Activated CD4-positive, alpha-beta memory T cell treated with anti-CD3 and anti-CD28 coated beads for 36 hours (primary cell): ENCODE measurements around the gene UBE2F. TPM values are rescaled to one million over a fixed set of nuclear protein-coding genes. Genes with fewer than 3 reads are reported as not detected.

ENCODE experiments used
- CTCF ChIA-PET: fragments of 350-600 bp; sonication (Branson Sonifier 250); formaldehyde crosslinking; loops from one replicate; lab custom pipeline; 2021; ENCODE audit warnings: antibody characterized with exemption, inconsistent platforms; lab: Charles Lee
- POLR2A ChIA-PET: fragments of 350-600 bp; sonication (Branson Sonifier 250); formaldehyde crosslinking; loops from one replicate; lab custom pipeline; 2021; ENCODE audit warnings: antibody characterized with exemption; lab: Charles Lee
- DNase-seq: peaks from one replicate; pipeline ENCODE4 v3.0.0-alpha.2; 2020
- H3K27ac Mint-ChIP-seq: one replicate; pipeline ENCODE4 v1.8.0; 2021; ENCODE audit warnings: mixed read lengths
- H3K27me3 Mint-ChIP-seq: one replicate; pipeline ENCODE4 v1.8.0; 2021; ENCODE audit warnings: mixed read lengths
- H3K36me3 Mint-ChIP-seq: one replicate; pipeline ENCODE4 v1.8.0; 2021; ENCODE audit warnings: mixed read lengths
- H3K4me1 Mint-ChIP-seq: one replicate; pipeline ENCODE4 v1.8.0; 2021; ENCODE audit warnings: low read depth, mixed read lengths
- H3K4me3 Mint-ChIP-seq: one replicate; pipeline ENCODE4 v1.8.0; 2021; ENCODE audit warnings: mild to moderate bottlenecking, mixed read lengths
- H3K9me3 Mint-ChIP-seq: one replicate; pipeline ENCODE4 v1.8.0; 2021; ENCODE audit warnings: mixed read lengths
- intact Hi-C: fragments of 100-400 bp; cut with micrococcal nuclease; formaldehyde crosslinking; loops from one replicate; pipeline ENCODE4 v1.15.1; 2023
- total RNA-seq, 2 experiments: library from RNA; stranded (reverse); gene quantifications; one replicate each; pipeline ENCODE4 v1.2.3, GENCODE V29; 2021

The UBE2F gene
- total RNA-seq, 2 experiments from 2014 or later: 50.7 to 52.9 TPM

DNA sequence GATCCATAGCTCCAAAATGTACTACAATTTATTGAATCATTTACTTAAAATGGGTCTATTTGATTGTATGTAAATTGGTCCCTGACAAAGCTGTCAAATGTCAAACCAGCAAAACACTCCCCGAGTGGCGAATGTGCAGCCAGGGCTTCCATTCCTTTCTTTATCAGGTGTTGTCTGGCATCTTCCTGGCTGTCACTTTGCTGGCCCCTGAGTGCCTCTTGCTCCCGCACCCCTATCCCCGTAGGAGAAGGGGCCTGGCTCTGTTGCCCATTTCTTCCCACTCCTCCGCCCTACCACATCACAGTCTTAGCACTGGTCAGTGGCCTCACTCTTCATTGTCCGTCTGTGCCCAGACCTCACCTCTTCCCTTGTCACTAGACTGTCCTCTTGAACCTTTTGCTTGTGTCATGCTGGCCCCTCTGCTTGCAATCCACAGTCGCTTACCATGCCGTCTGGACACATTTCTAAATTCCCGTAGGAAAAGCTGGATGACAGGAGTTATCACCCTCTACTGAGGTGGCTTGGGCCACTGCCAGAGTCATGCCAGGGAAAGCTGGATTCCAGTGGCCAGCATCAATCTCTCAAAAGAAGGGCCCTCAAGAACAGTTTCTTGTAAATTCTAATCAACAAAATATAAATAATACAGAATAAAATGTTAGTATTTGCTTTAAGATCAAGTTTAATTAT lies 15.4 kb downstream of the UBE2F start:
- Mint-ChIP-seq H3K4me1 (peaks cover 53% of the 10 kb centered on the region), H3K36me3 (peaks cover 15% of the 10 kb centered on the region), H3K9me3 (no peaks in the 10 kb centered on the region), H3K27me3 (no peaks in the 10 kb centered on the region), H3K27ac (no peak overlapping the region), H3K4me3 (no peak overlapping the region)
- DNase-seq: no peak
- intact Hi-C loops: no loop called here
- CTCF ChIA-PET: no interaction called here
- POLR2A ChIA-PET: no interaction called here

DNA sequence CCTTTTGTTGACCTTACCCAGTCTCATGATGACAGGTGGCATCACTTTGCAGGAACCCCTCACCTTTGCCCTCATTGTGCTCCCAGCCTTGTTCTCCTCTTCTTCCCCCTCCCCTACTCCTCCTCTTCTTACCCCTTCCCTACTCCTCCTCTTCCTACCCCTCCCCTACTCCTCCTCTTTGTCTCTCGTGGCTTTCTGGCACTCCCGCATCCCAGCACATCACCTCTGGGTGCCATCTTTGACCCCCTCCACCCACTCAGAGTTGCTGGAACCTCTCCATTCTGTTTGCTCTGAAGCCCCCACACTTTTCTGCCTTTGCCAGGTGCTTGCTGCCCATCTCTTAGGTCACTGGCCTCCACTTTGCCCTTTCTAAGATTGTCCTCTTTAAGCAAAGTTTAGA lies 17.1 kb downstream of the UBE2F start:
- intact Hi-C loops: no loop called here
- Mint-ChIP-seq H3K4me3 (no peak overlapping the region), H3K4me1 (peaks cover 42% of the 10 kb centered on the region), H3K27ac (no peak overlapping the region), H3K27me3 (no peaks in the 10 kb centered on the region), H3K9me3 (no peaks in the 10 kb centered on the region), H3K36me3 (peaks cover 21% of the 10 kb centered on the region)
- ChIA-PET POLR2A (no interaction called here), CTCF (no interaction called here)
- DNase-seq: no peak

DNA sequence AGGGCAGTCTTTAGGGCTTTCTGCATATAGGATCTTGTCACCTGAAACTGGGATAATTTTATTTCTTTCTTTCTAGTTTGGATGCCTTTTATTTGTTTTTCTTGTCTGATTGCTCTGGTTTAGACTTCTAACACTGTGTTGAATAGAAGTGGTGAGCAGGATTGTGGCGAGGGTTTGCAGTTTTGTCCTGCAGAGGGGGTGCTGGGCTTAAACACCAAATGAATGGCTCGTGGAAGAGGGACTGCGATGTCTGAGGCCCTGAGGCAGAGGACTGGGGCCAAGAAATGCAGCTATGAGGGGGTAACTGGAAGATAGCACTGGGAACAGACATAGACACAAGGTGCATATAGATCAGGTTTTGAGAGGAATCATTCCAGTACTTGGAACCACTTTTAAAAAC lies 20.5 kb downstream of the UBE2F start:
- H3K4me1 Mint-ChIP-seq: peaks cover 16% of the 10 kb centered on the region
- H3K9me3 Mint-ChIP-seq: no peaks in the 10 kb centered on the region
- peaks cover 24% of the 10 kb centered on the region for H3K36me3 Mint-ChIP-seq
- no peak overlapping the region for H3K4me3 Mint-ChIP-seq
- no peaks in the 10 kb centered on the region for H3K27me3 Mint-ChIP-seq
- POLR2A ChIA-PET: no interaction called here
- no peak overlapping the region for H3K27ac Mint-ChIP-seq
- DNase-seq: peak; percentile 33
- intact Hi-C loops: no loop called here
- CTCF ChIA-PET: no interaction called here

DNA sequence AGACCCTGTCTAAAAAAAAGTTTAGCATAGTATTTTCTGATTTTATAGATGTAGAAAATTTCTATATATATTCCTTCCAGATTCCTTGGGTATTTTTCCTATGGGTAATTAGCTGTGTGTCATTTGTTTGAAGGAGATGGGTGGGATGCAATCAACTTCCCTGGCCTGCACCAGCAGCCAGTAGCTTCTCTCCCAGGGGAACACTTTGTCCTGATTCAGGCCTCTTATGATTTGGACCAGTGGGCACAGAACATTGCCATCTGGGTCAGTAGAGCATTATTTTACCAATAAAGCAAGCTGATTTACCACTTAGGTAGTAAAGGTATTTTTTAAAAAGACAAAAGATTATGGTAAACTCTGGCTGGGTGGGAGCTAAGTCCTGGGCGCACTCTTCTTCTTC lies 26.9 kb downstream of the UBE2F start:
- intact Hi-C loops: no loop called here
- no peak overlapping the region for H3K27ac Mint-ChIP-seq
- ChIA-PET POLR2A (interaction anchor here (0.6 kb wide), 1 partner anchor 175 kb away, joined by 4 read pairs; no protein-coding TSS in a partner anchor), CTCF (no interaction called here)
- no peaks in the 10 kb centered on the region for H3K9me3 Mint-ChIP-seq
- peaks cover 28% of the 10 kb centered on the region for H3K4me1 Mint-ChIP-seq
- H3K36me3 Mint-ChIP-seq: peaks cover 25% of the 10 kb centered on the region
- H3K4me3 Mint-ChIP-seq: no peak overlapping the region
- H3K27me3 Mint-ChIP-seq: no peaks in the 10 kb centered on the region
- DNase-seq: no peak

DNA sequence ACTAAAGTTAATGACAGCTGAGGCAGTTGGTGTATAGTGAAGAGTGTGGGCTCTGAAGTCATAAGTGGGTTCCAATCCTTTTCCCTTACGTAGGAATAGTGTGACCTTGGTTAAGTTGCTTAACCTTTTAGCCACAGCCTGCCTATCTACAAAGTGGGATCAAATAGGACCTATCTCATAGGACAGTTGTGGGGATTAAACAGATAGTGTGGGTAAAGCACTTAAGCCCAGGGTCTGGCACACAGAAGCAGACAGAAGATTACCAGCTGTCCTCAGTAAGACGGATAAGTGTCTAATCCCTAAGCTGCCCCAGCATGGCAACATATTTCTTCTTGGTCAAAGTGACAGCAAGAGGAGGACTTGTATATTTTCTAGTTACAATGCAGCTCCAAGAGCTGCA lies 28.2 kb downstream of the UBE2F start:
- CTCF ChIA-PET: interaction anchor here (0.9 kb wide), 1 partner anchor 72 kb away, joined by 3 read pairs; no protein-coding TSS in a partner anchor
- Mint-ChIP-seq H3K4me3 (no peak overlapping the region), H3K4me1 (peaks cover 39% of the 10 kb centered on the region), H3K9me3 (peaks cover 3% of the 10 kb centered on the region), H3K27ac (peak overlapping the region; percentile 16), H3K27me3 (no peaks in the 10 kb centered on the region), H3K36me3 (peaks cover 28% of the 10 kb centered on the region)
- no peak for DNase-seq
- POLR2A ChIA-PET: interaction anchor here (0.6 kb wide), 1 partner anchor 23 kb away, joined by 3 read pairs; no protein-coding TSS in a partner anchor
- intact Hi-C loops: loop anchor here (5.0 kb wide), 3 partner anchors 178 to 568 kb away; no protein-coding TSS in a partner anchor

DNA sequence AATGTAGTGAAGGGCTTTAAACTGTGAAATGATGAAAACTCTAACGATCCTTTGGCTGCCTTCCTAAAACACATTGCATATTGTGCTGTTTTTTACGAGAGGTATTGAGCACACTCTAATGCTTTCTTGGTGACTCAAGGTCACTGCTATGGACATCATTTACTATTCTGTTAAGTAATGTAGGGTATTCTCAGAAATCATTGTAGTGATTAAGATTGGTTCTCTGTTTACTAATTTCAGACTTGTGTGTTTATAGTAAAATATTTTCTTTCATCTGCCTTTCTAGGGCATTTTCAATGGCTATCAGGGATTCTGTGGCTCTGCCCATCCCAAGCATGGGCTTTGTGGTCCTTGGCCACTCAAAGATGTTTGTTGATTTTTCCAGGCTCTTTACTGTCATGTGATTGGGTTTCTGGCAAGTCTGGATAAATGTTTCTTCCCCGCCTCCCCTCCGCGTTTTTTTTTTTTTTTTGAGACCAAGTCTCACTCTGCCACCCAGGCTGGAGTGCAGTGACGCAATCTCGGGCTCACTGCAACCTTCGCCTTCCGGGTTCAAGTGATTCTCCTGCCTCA lies 29.3 kb downstream of the UBE2F start:
- POLR2A ChIA-PET: no interaction called here
- Mint-ChIP-seq H3K36me3 (peaks cover 31% of the 10 kb centered on the region), H3K27ac (peak overlapping the region; percentile 74), H3K4me3 (no peak overlapping the region), H3K9me3 (peaks cover 3% of the 10 kb centered on the region), H3K27me3 (no peaks in the 10 kb centered on the region), H3K4me1 (peaks cover 42% of the 10 kb centered on the region)
- CTCF ChIA-PET: interaction anchor here (0.9 kb wide), 1 partner anchor 73 kb away, joined by 3 read pairs; no protein-coding TSS in a partner anchor
- intact Hi-C loops: loop anchor here (5.0 kb wide), 3 partner anchors 179 to 569 kb away; no protein-coding TSS in a partner anchor
- DNase-seq: no peak

DNA sequence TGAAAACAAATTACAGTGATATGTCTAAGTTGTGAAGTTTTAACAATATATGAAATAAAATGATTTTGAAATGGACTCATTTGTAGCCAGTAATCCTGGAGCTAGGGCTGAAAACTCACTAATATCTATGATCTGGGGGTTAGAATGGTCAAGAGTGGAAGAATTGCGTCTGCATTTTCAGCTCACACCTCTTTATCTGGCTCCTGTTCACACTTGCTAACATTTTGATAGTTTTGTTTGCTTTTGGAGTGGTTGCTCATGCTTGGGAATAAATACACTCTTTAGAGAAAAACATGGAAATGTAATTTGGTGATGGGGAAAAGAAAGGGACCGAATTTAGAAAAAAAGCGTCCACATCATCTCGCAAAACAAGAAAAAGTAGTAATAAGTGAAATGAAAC lies 30.7 kb downstream of the UBE2F start:
- H3K36me3 Mint-ChIP-seq: peaks cover 24% of the 10 kb centered on the region
- DNase-seq: no peak
- ChIA-PET POLR2A (interaction anchor here (2.1 kb wide), 1 partner anchor 63 kb away, joined by 11 read pairs; the partner anchor contains the start of gene SCLY), CTCF (interaction anchor here (0.6 to 2.3 kb wide), 4 partner anchors 29 to 325 kb away, joined by 3 to 9 read pairs (median 4); no protein-coding TSS in a partner anchor)
- H3K27me3 Mint-ChIP-seq: no peaks in the 10 kb centered on the region
- H3K27ac Mint-ChIP-seq: peak overlapping the region; percentile 93
- H3K4me3 Mint-ChIP-seq: no peak overlapping the region
- H3K4me1 Mint-ChIP-seq: peaks cover 48% of the 10 kb centered on the region
- intact Hi-C loops: loop anchor here (5.0 kb wide), 3 partner anchors 180 to 570 kb away; no protein-coding TSS in a partner anchor
- peaks cover 3% of the 10 kb centered on the region for H3K9me3 Mint-ChIP-seq

DNA sequence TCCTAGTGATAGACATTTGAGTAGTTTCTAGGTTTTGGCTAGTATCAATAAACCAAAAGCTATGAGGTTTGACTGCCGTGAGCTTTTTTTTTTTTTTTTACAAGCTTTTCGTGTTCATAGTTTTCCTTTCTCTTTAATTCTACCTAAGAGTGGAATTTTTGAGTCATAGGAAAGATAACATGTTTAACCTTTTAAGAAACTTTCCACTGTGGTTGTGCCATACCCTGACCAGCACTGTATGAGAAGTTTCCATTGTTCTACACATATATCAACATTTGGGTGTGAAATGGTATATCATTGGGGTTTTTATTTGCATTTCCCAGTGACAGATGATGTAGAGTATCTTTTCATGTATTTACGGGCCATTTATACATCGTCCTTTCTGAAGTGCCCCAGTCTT lies 31.7 kb downstream of the UBE2F start:
- ChIA-PET POLR2A (interaction anchor here (0.6 to 2.1 kb wide), 2 partner anchors 59 to 62 kb away, joined by 3 to 11 read pairs; partner anchors contain the start of gene SCLY), CTCF (interaction anchor here (1.4 to 2.3 kb wide), 2 partner anchors 30 to 326 kb away, joined by 5 to 9 read pairs; no protein-coding TSS in a partner anchor)
- H3K27ac Mint-ChIP-seq: peak overlapping the region; percentile 93
- H3K4me1 Mint-ChIP-seq: peaks cover 57% of the 10 kb centered on the region
- peaks cover 25% of the 10 kb centered on the region for H3K36me3 Mint-ChIP-seq
- H3K4me3 Mint-ChIP-seq: peak overlapping the region; percentile 62
- intact Hi-C loops: loop anchor here (1.0 to 5.0 kb wide), 6 partner anchors 32 to 571 kb away; no protein-coding TSS in a partner anchor
- DNase-seq: peak; percentile 65
- H3K9me3 Mint-ChIP-seq: peaks cover 3% of the 10 kb centered on the region
- H3K27me3 Mint-ChIP-seq: no peaks in the 10 kb centered on the region

DNA sequence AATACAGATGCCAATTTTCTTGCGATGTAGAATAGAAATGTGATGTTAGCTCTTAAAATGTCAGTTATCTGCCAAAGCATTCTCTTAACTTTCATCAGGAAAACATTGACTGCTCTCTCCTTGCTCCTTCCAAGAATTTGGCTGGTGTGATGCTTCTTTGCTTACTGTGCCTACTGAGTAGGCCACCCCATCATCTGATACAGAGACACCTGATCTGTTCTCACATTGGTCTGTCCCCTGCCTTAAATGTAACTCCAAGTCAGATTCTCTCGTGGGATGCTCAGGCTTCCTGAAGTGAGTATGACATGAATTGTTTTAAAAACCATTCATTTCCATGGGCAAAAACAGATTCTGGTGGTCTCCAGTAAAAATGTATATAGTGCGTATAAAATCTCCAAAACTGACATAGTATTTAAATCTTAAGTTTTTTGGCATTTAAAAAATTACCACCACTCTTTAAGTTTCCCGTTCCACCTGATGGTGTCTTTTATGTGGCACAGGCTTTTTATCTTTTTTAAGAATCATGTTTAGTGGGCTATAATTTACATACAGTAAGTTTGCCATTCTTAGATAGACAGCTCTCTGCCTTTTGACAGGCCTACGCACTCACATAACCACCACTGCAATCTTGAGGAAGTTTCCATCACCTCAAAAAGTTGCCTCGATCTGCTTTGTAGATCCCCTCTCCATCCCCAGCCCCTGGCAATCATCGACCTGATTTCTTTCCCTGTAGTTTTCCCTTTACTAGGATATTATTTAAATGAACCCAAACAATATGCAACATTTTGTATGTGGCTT lies 36.6 kb downstream of the UBE2F start:
- peaks cover 22% of the 10 kb centered on the region for H3K36me3 Mint-ChIP-seq
- ChIA-PET POLR2A (no interaction called here), CTCF (no interaction called here)

DNA sequence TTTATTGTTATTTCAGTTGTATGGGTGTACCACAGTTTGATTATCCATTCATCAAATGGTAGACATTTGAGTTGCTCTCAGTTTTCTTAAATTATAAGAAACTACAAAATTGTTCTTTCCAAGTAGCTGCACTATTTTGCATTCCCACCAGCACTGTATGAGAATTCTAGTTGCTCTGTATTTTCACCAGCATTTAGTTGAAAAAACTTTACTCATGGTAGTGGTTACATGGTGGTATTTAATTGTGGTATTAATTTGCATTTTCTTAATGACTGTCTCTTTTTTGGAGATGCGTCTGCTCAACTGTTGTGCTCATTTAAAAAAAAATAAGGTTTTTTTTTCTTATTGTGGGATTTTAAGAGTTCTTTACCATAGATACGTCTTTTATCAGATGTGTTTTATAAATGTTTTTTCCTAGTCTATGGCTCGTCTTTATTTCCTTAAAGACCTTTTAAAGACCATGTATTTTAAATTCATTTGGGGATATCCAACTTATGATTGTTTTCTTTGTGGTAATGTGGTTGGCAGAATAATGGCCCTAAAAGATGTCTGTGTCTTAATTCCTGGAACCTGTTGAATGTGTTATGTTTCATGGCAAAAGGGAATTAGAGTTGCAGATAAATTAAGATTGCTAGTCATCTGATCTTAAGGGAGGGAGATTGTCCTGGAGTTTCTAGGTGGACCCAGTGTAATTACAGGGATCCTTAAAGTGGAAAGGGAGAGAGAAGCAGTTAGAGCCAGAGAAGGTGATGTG lies 37.4 kb downstream of the UBE2F start:
- DNase-seq: no peak
- CTCF ChIA-PET: no interaction called here
- no peaks in the 10 kb centered on the region for H3K27me3 Mint-ChIP-seq
- H3K27ac Mint-ChIP-seq: peak overlapping the region; percentile 81
- POLR2A ChIA-PET: no interaction called here
- H3K4me3 Mint-ChIP-seq: no peak overlapping the region
- H3K36me3 Mint-ChIP-seq: peaks cover 19% of the 10 kb centered on the region
- peaks cover 66% of the 10 kb centered on the region for H3K4me1 Mint-ChIP-seq
- intact Hi-C loops: no loop called here
- H3K9me3 Mint-ChIP-seq: peaks cover 3% of the 10 kb centered on the region

More for the DNA sequence above, 36.6 kb downstream of the UBE2F start:
- Mint-ChIP-seq H3K4me1 (peaks cover 67% of the 10 kb centered on the region), H3K27me3 (no peaks in the 10 kb centered on the region), H3K9me3 (peaks cover 3% of the 10 kb centered on the region), H3K27ac (peak overlapping the region; percentile 81), H3K4me3 (peak overlapping the region; percentile 31)
- intact Hi-C loops: no loop called here
- DNase-seq: peak; percentile 45

DNA sequence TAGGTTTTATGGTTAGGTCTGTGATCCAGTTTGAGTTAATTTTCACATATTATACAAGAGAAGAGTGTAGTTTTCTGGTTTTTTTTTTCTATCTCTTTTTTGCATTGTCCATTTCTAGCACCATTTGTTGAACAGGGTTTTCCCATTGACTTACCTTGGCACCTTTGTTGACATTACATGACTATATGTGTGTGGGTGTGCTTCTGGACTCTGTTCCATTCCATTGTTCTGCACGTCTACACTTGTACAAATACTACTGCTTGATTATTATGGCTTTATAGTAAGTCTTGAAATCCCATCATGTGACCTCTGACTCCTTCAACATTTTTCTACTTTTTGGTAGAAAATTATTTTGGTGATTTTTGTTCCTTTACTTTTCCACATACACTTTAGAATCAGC lies 38.7 kb downstream of the UBE2F start:
- Mint-ChIP-seq H3K27me3 (no peaks in the 10 kb centered on the region), H3K4me1 (peaks cover 65% of the 10 kb centered on the region), H3K4me3 (no peak overlapping the region), H3K9me3 (no peaks in the 10 kb centered on the region), H3K27ac (no peak overlapping the region), H3K36me3 (peaks cover 12% of the 10 kb centered on the region)
- intact Hi-C loops: no loop called here
- CTCF ChIA-PET: no interaction called here
- DNase-seq: no peak
- POLR2A ChIA-PET: no interaction called here
